OCI-LY7 (cell line): ENCODE results near the gene HOXA3. TPM values are rescaled to one million over a fixed set of nuclear protein-coding genes. Genes with fewer than 3 reads are reported as not detected.

Experiments
- BruUV-seq: library from RNA; stranded (reverse); fragments of 400-500 nt; replicated peaks from 2 replicates; lab custom pipeline; 2021; lab: Mats Ljungman, UMichigan
- CTCF ChIA-PET: fragments of 300-600 bp; sonication (Branson Sonifier 250); formaldehyde crosslinking; loops from one replicate; lab custom pipeline; 2022; ENCODE audit warnings: antibody characterized with exemption; ENCODE audit not compliant: unreplicated experiment; lab: Charles Lee
- POLR2A ChIA-PET: fragments of 300-600 bp; sonication (Branson Sonifier 250); formaldehyde crosslinking; loops from one replicate; lab custom pipeline; 2022; ENCODE audit warnings: antibody characterized with exemption; lab: Charles Lee
- DNase-seq: peaks from one replicate; pipeline ENCODE4 v3.0.0-alpha.2; 2015; ENCODE audit warnings: low spot score
- H2AFZ ChIP-seq: fragments of 200-600 bp; sonication (generic), shearing (Covaris generic); 2 replicates; pipeline ENCODE4 v1.6.1; 2014; ENCODE audit warnings: mild to moderate bottlenecking, antibody characterized with exemption, low read length, moderate library complexity
- H3K27ac ChIP-seq: fragments of 200-600 bp; sonication (generic); 2 replicates; pipeline ENCODE4 v1.5.1; 2014; ENCODE audit warnings: mixed run types, low read depth, mild to moderate bottlenecking, moderate library complexity, low read length, inconsistent platforms; ENCODE audit not compliant: poor library complexity, severe bottlenecking
- H3K36me3 ChIP-seq: fragments of 200-600 bp; sonication (generic); 2 replicates; pipeline ENCODE4 v1.6.1; 2014; ENCODE audit warnings: mild to moderate bottlenecking, antibody characterized with exemption, low read length, moderate library complexity, mixed read lengths; ENCODE audit not compliant: insufficient read depth
- H3K4me1 ChIP-seq: fragments of 200-600 bp; sonication (generic); 2 replicates; pipeline ENCODE4 v1.5.1; 2014; ENCODE audit warnings: mild to moderate bottlenecking, low read length; ENCODE audit not compliant: insufficient read depth, poor library complexity, severe bottlenecking
- H3K4me2 ChIP-seq: fragments of 200-600 bp; sonication (generic); 2 replicates; pipeline ENCODE4 v1.6.1; 2014; ENCODE audit warnings: mild to moderate bottlenecking, low read length
- H3K4me3 ChIP-seq: fragments of 200-600 bp; sonication (generic); 2 replicates; pipeline ENCODE4 v1.5.1; 2014; ENCODE audit warnings: mild to moderate bottlenecking, low read depth, low read length; ENCODE audit not compliant: poor library complexity, severe bottlenecking
- H3K79me2 ChIP-seq: fragments of 200-600 bp; sonication (generic); 2 replicates; pipeline ENCODE4 v1.6.1; 2016; ENCODE audit warnings: low read depth, mild to moderate bottlenecking, low read length, moderate library complexity, mixed read lengths; ENCODE audit not compliant: insufficient read depth
- H3K9me2 ChIP-seq: fragments of 200-600 bp; sonication (generic); 2 replicates; pipeline ENCODE4 v1.6.1; 2016; ENCODE audit warnings: mild to moderate bottlenecking, low read length, mixed read lengths; ENCODE audit not compliant: insufficient read depth
- H3K9me3 ChIP-seq: fragments of 200-600 bp; sonication (generic); 2 replicates; pipeline ENCODE4 v1.6.1; 2014; ENCODE audit warnings: mild to moderate bottlenecking, mixed run types, low read length, mixed read lengths
- H4K20me1 ChIP-seq: fragments of 200-600 bp; sonication (generic); 2 replicates; pipeline ENCODE4 v1.6.1; 2014; ENCODE audit warnings: mild to moderate bottlenecking, antibody characterized with exemption, low read length, moderate library complexity, mixed read lengths; ENCODE audit not compliant: insufficient read depth
- EZH2phosphoT487 ChIP-seq: fragments of 200-600 bp; sonication (generic); IDR thresholded peaks from 2 replicates; pipeline ENCODE4 v1.6.1; 2018; ENCODE audit warnings: low read depth, borderline replicate concordance, mild to moderate bottlenecking, mixed run types, antibody characterized with exemption, low read length, moderate library complexity, mixed read lengths
- intact Hi-C: fragments of 100-400 bp; cut with micrococcal nuclease; formaldehyde crosslinking; loops from one replicate; pipeline ENCODE4 v1.10.0; 2022; ENCODE audit not compliant: unreplicated experiment
- total RNA-seq, 2 experiments: library from RNA; depleted of rRNA in 1 of 2; stranded (reverse); fragments of >200 nt in 1 of 2; shearing (Covaris generic) in 1 of 2; gene quantifications; 2 replicates each; pipeline ENCODE4 v1.2.3, GENCODE V29; 2014 to 2022
- TF ChIP-seq, protein P1 (sequence below): fragments of 200-600 bp; sonication (generic); conservative IDR thresholded peaks from 2 replicates; pipeline ENCODE4 v1.5.1; 2014; ENCODE audit warnings: mild to moderate bottlenecking, antibody characterized with exemption, low read length, moderate library complexity, mixed read lengths

Gene HOXA3
- total RNA-seq, 2 experiments from 2014 or later, result 0.41 to 2.7 TPM

DNA sequence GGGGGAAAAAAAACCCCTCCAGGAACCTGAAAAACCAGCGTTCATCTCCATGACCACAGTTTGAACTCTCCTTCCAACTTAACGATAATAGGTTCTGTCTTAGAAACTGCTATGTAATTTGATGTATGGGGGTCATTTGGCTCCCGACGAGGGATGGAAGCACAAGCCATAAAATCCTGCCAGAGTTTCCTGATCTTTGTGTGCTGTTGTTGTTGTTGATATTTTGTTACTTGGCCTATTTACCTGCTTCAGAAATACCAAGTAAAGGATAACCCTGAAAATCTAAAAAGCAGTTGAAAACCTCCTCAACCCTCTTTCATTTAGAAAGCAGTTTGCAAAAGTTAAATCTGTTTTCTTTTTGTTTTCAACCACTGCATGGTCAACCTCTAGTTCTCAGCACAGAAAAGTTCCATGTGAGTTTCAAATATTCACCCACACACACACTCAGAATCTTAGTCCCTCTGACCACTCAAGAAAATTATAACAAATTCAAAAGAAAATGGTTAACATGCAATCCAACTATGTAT lies 40.6 kb downstream of the HOXA3 start:
- Histone ChIP-seq H3K4me3 (no peak overlapping the region), H3K4me2 (no peak overlapping the region), H3K27ac (no peak overlapping the region), H4K20me1 (no peaks in the 10 kb centered on the region), H3K36me3 (no peaks in the 10 kb centered on the region), H3K9me2 (no peaks in the 10 kb centered on the region), H3K9me3 (no peaks in the 10 kb centered on the region), H3K79me2 (no peaks in the 10 kb centered on the region), H2AFZ (no peak overlapping the region), H3K4me1 (no peaks in the 10 kb centered on the region)
- POLR2A ChIA-PET, result no interaction called here
- DNase-seq, result no peak
- intact Hi-C loops, result no loop called here
- no peak for TF ChIP-seq EZH2phosphoT487
- TF ChIP-seq, protein P1, sequence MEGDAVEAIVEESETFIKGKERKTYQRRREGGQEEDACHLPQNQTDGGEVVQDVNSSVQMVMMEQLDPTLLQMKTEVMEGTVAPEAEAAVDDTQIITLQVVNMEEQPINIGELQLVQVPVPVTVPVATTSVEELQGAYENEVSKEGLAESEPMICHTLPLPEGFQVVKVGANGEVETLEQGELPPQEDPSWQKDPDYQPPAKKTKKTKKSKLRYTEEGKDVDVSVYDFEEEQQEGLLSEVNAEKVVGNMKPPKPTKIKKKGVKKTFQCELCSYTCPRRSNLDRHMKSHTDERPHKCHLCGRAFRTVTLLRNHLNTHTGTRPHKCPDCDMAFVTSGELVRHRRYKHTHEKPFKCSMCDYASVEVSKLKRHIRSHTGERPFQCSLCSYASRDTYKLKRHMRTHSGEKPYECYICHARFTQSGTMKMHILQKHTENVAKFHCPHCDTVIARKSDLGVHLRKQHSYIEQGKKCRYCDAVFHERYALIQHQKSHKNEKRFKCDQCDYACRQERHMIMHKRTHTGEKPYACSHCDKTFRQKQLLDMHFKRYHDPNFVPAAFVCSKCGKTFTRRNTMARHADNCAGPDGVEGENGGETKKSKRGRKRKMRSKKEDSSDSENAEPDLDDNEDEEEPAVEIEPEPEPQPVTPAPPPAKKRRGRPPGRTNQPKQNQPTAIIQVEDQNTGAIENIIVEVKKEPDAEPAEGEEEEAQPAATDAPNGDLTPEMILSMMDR, result no peak
- CTCF ChIA-PET, result no interaction called here
- BruUV-seq, result no TSS peak

DNA sequence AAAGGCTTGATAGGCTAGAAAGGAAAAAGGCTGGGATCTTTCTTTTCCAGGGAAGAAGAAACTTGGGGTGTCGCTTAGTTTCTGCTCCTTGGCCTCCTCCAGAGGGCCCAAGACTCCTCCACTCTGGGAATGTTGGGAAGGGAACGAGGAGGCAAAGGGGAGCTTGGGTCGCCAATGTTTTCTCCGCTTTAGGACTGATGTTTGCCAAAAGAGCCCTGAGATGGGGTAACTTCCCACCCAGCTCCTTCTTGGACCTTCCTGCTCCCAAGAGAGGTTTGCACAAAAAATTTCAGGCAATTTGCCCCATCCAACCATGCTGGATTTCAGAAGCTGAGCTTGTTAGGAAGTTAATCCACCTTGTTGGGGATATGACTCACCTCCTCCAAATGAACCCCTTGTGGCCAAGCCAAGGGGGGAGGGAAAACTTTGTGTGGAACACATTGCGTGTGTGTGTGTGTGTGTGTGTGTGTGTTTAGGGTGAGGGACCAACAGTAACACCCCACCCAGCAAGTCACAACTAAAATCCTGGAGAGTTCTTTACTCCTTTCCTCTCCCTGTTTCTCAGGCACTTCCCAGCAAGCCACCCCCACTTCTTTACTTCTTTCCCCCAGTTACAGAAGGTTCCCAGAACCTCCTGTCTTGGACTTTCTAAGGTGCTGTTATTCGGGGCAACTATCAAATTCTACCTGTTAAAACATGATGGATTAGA lies 41.2 kb downstream of the HOXA3 start:
- no peak for DNase-seq
- Histone ChIP-seq H4K20me1 (no peaks in the 10 kb centered on the region), H2AFZ (no peak overlapping the region), H3K27ac (no peak overlapping the region), H3K4me3 (no peak overlapping the region), H3K79me2 (no peaks in the 10 kb centered on the region), H3K9me2 (no peaks in the 10 kb centered on the region), H3K4me2 (no peak overlapping the region), H3K36me3 (no peaks in the 10 kb centered on the region), H3K9me3 (no peaks in the 10 kb centered on the region), H3K4me1 (no peaks in the 10 kb centered on the region)
- ChIA-PET POLR2A (no interaction called here), CTCF (no interaction called here)
- TF ChIP-seq, protein P1, result no peak
- intact Hi-C loops, result no loop called here
- BruUV-seq, result no TSS peak
